Right kidney (tissue), 1 donor: ENCODE results near the gene SPPL2B.
A peak's percentile ranks its signal among the peaks of the same experiment; 100 is the strongest.

Experiments used
- DNase-seq: peaks from one replicate; pipeline ENCODE4 v3.0.0-alpha.2; 2016

Gene SPPL2B

DNA sequence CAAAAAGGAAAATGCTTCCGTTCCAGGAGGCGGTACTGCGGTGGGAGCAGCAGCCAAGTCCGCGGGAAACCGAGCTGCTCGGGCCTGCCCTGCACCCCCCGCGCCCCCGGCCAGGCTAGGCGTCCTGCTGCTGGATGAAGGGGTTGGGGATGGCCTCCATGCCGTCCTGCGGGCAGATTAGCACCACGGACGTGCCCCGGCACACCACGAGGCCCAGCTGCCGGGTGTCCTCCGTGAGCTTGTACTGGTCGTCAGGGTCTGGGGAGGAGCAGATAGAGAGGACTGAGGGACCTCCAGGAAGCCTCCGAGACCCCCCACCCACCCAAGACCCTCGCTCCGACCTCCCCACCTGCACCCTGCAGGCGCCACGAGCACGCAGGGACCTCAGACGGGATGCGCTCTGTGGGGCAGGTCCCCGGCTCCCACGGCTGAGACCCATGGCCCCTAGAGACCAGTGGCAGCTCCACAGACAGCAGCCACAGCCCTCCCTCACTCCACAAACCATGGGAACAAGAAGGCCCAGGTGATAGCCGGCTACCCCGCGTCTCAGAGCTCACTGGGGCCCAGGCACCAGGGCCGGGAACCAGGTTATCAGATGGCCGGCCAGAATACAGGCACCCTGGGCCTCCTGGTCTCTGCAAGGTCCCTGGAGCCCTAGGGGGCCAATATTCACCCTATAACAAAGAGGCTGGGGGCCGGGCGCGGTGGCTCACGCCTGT lies 6.8 kb upstream of the SPPL2B start:
- no peak for DNase-seq

DNA sequence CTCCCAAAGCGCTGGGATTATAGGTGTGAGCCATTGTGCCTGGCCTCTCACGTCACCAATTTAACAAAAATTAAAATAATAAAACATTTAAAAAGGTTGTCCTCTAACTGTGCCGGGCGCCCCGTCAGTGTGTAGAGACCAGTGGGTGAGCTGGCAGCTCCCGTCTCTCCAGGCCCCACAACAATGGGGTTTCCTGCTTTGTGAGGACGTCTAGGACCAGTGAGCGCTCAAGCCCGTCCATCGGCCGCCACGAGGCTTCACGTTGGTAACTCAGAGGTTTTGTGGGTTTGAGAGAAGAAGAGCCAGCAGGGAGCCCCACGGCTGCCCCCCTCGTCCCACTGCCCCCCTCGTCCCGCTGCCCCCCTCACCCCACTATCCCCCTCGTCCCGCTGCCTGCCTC lies 4.8 kb upstream of the SPPL2B start:
- DNase-seq: no peak

DNA sequence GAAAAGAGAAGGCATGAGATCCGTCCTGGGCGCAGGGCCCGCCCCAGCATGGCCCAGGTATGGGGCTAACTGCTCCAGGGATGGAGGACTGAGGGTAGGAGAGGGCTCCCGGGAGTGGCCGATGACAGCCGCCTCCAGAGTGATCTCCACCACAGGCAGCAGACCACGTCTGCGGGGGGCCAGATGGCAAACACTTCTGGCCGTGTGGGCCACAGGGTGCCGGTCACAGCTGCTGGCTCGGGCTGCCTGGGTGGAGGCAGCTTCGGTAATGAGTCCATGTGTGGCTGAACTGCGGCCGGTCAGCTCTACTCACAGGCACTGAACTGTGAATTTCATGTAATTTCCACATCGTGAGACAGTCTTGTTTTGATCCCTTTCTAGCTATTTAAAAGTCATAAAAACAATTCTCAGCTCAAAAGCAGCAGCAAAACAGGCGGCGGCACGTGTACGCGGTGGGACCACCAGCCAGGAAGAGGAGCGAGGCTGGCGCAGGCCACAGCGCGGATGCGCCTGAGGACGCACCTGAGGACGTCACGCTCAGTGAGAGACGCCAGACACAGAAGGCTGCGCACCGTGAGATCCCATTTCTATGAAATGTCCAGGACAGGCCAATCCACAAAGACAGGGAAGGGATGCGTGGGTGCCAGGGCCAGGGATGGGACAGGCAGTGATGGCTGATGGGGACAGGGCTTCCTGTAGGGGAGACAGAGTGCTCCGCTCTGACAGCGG lies 4.1 kb upstream of the SPPL2B start:
- DNase-seq: no peak

DNA sequence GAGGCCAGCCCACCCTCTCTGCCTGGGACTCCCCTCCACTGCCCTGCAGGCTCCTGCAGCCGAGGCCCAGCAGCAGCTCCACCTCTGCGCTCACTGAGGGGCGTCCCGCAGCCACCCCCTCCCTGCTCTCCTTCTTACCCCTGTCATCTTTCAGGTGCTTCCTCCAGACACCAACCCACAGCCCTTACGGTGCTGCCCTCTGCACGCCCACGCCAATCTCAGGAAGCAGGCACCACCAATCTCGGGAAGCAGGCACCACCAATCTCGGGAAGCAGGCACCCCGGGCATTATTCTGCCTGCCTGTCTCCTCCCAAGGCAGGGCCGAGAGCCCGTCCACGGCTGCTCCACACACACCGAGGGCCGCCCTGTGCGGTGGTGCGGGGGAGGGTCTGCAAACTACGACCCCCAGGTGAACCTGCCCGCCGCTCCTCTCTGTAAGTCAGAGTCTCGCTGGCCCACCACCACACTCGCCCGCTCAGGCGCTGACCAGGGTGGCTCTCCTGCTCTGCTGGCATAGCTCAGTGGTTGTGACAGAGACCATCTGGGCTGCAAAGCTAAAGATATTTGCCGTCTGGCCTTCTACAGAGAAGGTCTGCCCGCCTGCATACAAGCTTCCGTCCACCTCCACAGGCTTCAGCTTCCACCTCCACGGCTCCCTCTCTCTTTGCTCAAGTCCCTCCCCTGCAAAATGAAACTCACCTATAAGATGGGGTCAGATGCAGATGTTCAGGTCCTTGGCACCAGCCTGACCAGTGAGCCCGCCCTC lies 3.0 kb upstream of the SPPL2B start:
- DNase-seq: no peak

DNA sequence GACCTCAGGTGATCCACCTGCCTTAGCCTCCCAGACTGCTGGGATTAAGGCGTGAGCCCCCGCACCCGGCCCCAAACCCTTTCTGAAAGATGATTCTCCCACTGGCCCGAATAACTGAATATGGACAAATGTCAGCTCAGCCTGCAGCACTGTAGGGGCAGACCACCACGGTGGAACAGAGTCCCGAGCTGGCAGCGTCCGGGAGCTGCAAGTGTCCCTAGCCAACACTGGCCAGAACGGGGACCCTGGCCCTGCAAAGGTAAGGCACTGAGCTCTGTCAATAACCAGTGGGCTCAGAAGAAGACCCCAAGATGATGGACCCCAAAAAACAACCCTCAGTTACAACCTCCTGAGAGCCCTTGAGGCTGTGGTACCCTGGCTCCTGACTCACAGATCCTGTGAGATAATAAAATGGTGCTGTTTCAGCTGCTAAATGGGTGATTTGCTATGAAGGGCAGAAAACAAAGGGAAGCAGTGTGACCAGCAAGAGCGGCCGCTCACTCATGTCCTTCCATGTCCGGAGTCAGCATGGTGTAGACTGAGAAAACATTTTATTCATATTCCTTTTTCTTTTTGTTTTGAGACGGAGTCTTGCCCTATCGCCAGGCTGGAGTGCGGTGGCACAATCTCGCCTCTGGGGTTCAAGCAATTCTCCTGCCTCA lies 1.7 kb upstream of the SPPL2B start:
- no peak for DNase-seq

DNA sequence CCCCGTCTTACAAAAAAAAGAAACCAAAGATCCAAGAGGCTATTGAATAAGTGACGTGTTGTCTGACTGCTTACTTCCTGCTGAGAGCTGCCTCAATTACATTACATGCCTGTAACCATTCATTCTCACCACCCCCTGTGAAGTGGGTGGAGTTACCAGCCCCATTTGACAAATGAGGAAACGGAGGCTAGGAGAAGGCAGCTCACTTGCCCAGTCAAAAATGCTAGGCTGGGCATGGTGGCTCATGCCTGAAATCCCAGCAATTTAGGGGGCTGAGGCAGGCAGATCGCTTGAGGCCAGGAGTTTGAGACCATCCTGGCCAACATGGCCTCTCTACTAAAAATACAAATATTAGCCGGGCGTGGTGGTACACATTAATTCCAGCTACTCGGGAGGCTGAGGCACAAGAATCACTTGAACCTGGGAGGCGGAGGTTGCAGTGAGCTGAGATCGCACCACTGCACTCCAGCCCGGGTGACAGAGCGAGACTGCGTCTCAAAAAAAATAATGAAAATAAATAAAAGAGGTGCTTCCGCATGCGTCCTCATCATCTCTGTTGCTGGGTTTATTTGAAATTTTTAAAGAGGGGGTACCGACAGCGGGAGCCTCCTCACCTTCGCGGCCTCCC lies 597 bp upstream of the SPPL2B start:
- no peak for DNase-seq

DNA sequence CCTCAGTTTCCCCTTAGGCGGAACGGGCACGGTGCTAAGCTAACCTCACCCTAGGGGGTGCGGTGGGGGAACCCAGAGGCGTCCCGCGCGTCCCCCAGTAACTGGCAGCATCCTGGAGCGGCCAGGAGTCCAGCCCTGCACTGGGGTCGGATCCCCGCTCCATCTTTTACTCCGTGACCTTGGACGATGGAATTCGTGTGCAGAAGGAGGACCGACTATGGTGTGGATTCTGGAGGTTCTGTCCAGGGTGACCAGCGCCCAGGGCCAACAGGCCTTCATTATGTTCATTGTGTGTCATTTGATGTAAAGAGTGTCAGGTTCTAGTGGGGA lies 630 bp downstream of the SPPL2B start:
- DNase-seq: no peak

DNA sequence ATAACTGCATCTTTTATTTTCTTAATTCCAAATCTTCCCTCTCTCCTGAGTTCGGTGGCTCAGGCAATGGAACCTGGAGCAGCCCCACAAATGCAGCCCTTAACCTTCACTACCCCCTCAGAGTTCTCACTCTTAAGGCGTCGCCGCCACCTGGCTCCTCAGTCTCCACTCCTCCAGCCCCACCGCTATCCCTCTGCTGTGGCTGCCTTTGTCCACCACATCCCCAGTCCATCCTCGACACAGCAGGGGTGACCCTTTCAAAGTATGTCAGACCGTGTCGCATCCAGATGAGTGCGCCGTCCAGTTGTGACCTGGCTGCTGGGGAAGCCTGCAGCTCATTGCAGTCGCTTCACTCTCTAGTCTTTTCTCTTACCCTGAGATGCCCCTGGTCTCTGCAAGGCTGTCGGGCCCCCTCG lies 1.0 kb downstream of the SPPL2B start:
- DNase-seq: no peak

DNA sequence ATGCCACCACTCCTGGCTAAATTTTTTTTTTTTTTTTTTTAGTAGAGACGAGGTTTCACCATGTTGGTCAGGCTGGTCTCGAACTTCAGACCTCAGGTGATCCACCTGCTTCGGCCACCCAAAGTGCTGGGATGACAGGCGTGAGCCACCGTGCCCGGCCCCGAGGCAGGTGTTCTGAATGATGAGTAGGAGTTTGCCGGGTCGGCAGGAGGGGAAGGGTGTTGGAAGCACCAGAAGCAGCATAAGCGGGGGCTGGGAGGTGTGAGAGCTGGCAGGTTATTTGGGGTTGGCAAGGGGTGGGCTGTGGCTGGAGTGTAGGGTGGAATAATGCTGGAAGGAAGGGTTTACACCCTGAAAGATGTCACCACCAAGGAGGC lies 1.8 kb downstream of the SPPL2B start:
- DNase-seq: no peak

DNA sequence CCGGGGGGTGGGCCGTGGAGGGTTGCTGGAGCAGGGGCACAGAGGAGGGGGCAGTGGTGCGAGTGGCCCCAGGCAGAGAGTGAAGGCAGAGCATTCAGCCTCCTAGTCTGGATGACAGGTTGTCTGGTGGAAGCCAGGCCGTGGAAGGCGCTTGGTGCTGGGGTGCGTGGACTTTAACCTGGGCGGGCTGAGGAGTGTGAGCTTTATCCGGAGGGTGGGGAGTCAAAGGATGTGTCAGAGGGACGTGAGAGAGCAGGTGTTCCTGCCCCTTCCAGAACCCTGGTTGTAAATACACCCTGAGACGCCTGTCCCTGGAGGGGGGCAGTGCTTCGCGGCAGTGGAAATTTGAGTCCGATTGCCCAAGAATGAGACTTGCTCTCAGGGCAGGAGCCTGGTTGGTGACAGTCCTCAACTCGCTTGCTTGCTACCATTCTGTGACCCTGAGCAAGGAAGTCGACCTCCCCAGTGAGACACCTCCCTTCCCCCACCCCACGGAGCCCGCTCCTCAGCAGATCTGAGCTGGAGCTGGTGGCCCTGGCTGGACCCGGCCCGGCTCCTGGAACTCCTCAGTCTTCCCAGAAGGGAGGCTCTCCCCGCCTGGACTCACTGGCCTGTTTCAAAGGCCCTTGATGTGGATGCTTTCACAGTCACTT lies 2.3 kb downstream of the SPPL2B start:
- no peak for DNase-seq

DNA sequence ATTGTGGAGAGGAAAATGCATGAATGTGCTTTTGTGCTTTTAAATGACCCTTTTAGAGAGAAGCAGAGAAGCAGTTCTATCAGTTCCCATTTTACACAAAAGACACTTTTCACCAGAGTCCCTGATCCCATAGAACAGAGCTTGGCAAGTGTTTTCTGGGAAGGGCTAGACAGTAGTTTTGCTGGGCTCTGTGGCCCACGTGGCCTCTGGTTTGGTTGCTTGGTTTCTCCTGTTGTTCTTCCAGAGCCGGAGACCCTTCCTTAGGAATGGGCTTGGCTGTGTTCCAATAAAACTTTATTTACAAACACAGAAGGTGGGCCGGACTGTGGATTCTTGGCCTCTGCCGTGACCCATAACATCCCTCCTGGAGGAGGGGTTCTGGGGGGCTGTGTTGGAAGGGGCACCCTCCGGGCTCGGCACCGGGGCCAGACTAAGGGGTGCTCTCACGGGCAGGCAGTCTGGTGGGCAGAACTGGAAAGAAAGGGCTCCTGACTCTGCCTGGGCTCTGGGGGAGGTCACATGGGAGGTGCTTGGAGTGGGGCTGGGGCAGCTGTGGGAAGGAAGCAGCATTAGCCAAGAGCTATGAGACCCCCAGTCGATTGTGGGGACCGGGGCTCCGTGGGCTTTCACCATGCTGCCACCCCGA lies 3.2 kb downstream of the SPPL2B start:
- DNase-seq: no peak

DNA sequence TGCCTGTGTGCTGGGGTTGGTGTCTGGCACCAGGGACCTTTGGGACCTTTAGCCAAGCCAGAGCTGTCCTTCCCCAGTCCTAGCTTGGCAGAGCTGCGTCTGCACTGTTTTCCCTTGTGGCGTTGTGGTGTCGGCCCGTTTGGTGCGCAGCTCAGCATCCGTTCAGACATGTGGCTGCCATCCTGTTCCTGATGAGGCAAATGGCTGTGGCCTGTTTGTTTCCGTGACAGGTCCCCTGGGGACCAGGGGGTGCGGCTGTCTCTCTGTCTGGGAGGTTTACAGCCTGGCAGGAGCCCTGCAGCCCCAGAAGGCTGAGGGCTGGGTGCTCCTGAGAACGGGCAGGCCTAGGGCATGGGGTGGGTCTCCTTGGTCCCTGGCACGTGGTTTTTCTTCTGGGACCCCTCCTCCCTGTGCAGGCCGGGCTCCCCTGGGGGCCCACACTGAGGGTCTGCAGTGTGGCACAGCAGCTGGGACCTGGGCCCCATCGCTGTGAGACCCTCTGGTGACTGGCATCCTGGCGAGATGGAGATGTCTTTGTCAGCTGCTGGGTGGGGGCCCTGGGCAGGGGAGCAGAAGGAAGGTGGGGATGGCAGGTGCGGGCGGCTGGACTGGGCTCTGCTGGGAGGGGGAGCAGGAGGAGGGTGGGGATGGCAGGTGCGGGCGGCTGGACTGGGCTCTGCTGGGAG lies 4.0 kb downstream of the SPPL2B start:
- DNase-seq: no peak

DNA sequence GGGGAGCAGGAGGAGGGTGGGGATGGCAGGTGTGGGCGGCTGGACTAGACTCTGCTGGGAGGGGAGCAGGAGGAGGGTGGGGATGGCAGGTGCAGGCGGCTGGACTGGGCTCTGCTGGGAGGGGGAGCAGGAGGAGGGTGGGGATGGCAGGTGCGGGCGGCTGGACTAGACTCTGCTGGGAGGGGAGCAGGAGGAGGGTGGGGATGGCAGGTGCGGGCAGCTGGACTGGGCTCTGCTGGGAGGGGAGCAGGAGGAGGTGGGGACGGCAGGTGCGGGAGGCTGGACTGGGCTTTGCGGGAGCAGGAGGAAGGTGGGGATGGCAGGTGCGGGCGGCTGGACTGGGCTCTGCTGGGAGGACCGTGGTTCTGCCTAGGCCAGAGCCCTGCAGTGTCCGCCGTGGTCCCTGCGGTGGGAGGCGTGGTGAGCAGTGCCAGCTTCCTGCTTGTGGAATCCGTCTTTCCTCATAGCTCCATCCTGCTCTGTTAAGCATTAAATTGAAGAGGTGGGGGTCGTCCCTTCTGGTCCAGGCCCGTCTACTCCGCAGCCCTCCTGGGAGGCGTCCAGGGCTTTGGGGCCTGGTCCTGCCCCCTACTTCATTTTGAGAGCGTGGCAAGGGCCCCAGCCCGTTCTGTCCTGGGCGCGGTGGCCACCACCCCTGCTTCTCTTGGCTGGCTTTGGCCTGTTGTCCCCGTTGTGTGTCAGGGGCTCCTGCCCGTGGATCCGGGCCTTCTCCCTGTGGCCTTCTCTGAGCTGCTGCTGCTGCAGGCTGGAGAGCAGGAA lies 4.7 kb downstream of the SPPL2B start:
- DNase-seq: peak; percentile 61

DNA sequence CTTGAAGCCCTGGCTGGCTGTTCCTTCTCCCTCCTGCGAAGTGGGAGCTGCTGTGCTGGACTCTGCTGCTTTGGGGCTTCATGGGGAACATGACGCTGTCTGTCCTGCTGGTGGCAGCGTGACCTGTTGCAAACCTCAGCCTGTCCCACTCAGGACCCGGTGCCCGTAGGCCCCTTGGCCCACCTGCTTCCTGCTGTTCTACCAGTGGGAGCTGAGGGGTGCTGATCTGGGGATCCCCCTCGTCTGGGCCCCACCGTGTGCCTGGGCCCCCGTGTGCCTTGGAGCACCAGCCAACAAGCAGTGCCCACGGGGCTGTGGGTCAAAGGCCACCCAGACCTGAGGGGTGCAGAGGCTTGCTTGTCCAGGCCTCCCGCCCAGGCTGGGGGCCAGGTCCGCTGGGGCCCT lies 5.3 kb downstream of the SPPL2B start:
- DNase-seq: no peak

DNA sequence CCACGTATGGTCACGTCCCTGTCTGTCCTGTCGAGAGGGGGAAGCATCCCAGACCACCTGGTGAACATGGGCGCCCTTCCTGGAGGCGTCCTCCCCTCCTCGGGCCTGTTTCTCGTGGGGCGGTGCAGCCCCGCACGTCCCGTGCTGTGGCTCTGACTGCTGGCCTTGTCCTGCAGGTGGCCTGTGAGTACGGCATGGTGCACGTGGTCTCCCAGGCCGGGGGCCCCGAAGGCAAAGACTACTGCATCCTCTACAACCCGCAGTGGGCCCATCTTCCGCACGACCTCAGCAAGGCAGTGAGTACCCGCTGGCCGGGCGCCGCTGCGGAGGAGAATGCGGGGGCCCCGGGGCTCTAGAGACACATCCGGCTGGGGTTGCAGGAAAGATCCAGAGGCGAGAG lies 5.9 kb downstream of the SPPL2B start:
- no peak for DNase-seq

DNA sequence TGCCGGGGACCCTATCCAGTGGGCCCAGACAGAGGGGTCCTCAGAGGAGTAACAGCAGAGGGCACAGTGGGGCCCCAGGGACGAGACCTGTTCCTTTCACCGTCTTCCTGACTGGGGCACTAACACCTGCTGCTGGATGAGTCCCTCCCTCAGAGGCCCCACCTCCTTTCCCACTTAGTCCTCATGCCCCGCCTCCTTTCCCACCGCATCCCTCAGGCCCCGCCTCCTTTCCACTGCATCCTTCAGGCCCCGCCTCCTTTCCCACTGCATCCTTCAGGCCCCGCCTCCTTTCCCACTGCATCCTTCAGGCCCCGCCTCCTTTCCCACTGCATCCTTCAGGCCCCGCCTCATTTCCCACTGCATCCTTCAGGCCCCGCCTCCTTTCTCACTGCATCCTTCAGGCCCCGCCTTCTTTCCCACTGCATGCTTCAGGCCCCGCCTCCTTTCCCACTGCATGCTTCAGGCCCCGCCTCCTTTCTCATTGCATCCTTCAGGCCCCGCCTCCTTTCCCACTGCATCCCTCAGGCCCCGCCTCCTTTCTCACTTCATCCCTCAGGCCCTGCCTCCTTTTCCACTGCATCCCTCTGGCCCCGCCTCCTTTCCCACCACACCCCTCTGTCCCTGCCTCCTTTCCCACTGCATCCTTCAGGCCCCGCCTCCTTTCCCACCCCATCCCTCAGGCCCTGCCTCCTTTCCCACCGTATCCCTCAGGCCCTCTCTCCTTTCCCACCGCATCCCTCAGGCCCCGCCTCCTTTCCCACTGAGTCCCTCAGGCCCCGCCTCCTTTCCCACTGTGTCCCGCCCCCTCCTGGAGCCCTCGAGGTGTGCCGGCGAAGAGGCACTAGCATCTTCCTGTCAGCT lies 6.7 kb downstream of the SPPL2B start:
- DNase-seq: no peak

DNA sequence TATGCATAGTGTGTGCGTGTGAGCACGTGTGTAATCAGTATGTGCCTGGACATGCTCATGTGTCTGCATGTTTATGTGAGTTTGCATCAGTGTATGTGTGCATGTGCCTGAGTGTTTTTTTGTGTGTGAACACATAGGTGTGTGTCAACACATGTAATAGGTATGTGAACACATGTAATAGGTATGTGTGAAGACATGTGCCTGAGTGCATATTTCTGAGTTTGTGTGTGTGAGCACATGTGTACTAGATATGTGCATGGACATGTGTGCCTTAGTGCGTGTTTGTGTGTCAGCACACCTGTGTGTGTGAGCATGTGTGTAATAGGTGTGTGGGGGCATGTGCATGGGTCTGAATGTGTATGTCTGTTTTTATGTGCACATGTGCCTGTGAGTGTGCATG lies 7.4 kb downstream of the SPPL2B start:
- DNase-seq: no peak

DNA sequence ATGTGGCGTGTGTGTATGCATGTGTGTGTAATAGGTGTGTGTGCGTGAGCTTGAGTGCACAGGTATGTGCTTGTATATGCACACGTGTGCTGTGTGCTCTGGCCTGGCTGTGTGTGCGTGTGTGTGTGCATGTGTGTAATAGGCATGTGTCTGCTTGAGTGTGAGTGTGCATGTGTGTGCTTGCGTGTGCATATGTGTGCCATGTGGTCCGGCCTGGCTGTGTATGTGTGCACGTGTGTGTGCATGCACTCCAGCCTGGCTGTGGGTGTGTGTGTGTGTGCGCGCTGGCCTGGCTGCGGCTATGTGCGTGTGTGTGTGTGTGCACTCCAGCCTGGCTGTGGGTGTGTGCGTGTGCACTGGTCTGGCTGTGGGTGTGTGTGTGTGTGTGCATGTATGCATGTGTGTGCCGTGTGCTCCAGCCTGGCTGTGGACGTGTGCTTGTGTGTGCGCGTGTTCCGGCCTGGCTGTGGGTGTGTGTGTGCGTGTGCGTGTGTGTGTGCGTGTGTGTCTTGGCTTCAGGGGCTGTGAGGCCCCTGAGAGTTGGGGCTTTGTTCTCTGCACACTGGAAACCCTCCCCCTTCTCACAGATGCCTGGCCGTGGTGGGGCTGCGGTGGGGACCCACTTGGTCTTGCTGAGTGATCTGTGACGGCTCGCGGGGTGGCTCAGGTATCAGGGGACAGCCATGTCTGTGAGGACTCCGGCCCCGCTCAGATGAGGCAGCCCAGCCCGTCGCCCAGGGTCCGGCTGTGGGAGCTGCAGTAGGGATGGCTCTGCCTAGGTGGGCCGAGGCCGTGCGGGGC lies 8.2 kb downstream of the SPPL2B start:
- no peak for DNase-seq
